Naive thymus-derived CD8-positive, alpha-beta T cell (primary cell): ENCODE data around the gene PSMD13. TPM values are rescaled to one million over a fixed set of nuclear protein-coding genes. Genes with fewer than 3 reads are reported as not detected.
A peak's percentile ranks its signal among the peaks of the same experiment; 100 is the strongest.

ENCODE experiments used
- ATAC-seq, 2 donors: fragments of 150-1000 bp; cut with Tn5 transposase in 1 of 2; sonication (Bioruptor Pico), chemical (Tn5 transposase) in 1 of 2; 1 replicate in 1 of 2; 2 replicates in 1 of 2; pipeline ENCODE4 v1.10.0; 2021; ENCODE audit warnings: mild to moderate bottlenecking in 2 of 2, moderate library complexity in 2 of 2
- POLR2A ChIA-PET: fragments of 350-600 bp; sonication (Branson Sonifier 250); formaldehyde crosslinking; loops from one replicate; lab custom pipeline; 2021; ENCODE audit warnings: antibody characterized with exemption; lab: Charles Lee
- DNase-seq, 10 donors: peaks; one replicate each; pipeline versions ENCODE4 v3.0.0 to v3.0.0-alpha.2; 2020 to 2022
- H3K27ac Mint-ChIP-seq, 10 donors: one replicate each; pipeline ENCODE4 v1.8.0; 2020 to 2022; ENCODE audit warnings: mild to moderate bottlenecking in 10 of 10, mixed read lengths in 10 of 10, moderate library complexity in 4 of 10, inconsistent platforms in 1 of 10
- H3K27me3 Mint-ChIP-seq, 5 donors: one replicate each; pipeline ENCODE4 v1.8.0; 2021 to 2022; ENCODE audit warnings: mixed read lengths in 5 of 5
- H3K36me3 Mint-ChIP-seq, 3 donors: one replicate each; pipeline ENCODE4 v1.8.0; 2020 to 2022; ENCODE audit warnings: mixed read lengths in 3 of 3, mild to moderate bottlenecking in 2 of 3, inconsistent platforms in 1 of 3
- H3K4me1 Mint-ChIP-seq, 4 donors: one replicate each; pipeline ENCODE4 v1.8.0; 2021 to 2022; ENCODE audit warnings: mixed read lengths in 4 of 4
- H3K4me3 Mint-ChIP-seq, 10 donors: one replicate each; pipeline ENCODE4 v1.8.0; 2020 to 2022; ENCODE audit warnings: mild to moderate bottlenecking in 10 of 10, mixed read lengths in 10 of 10, moderate library complexity in 6 of 10, inconsistent platforms in 1 of 10
- H3K9me3 Mint-ChIP-seq, 9 donors: one replicate each; pipeline ENCODE4 v1.8.0; 2020 to 2022; ENCODE audit warnings: mixed read lengths in 9 of 9, mild to moderate bottlenecking in 3 of 9, inconsistent platforms in 1 of 9, moderate library complexity in 1 of 9
- polyA plus RNA-seq, 3 donors: library from polyadenylated mRNA; unstranded; fragments of 300-500 nt; fragmentation: Illumina TruSeq; gene quantifications; one replicate each; pipeline ENCODE4 v1.2.3, GENCODE V29; 2021
- total RNA-seq, 8 experiments: library from RNA in 2 of 8; stranded (reverse) in 2 of 8; gene quantifications; one replicate each; pipeline ENCODE4 v1.2.3 and lab custom pipeline; 2021 to 2026

PSMD13 gene
- total and polyA plus RNA-seq, 5 experiments from 2014 or later: 94.4 to 223 (median 196) TPM

- POLR2A ChIA-PET: interaction anchor here (0.7 to 20.1 kb wide), 7 partner anchors 8 to 157 kb away, joined by 3 to 863 read pairs (median 5); partner anchors contain the start of gene NLRP6
- Mint-ChIP-seq H3K9me3 (no peaks in the 10 kb centered on the region), H3K4me1 (peaks cover 27 to 47% (median 35%) of the 10 kb centered on the region in 4 donors), H3K27ac (peak overlapping the region in 4 of 10 donors; percentile 5 to 52 (median 18)), H3K4me3 (no peak overlapping the region), H3K36me3 (peaks cover 0 to 27% (median 5%) of the 10 kb centered on the region in 3 donors), H3K27me3 (no peaks in the 10 kb centered on the region)
- no peak for ATAC-seq
- peak in 2 of 10 donors; percentile 17 to 61 for DNase-seq
Observed at GRCh38 chr11:293271-293851, 56.6 kb downstream of the PSMD13 start.

- Mint-ChIP-seq H3K9me3 (no peaks in the 10 kb centered on the region), H3K27me3 (no peaks in the 10 kb centered on the region), H3K4me1 (peaks cover 27 to 53% (median 39%) of the 10 kb centered on the region in 4 donors), H3K4me3 (no peak overlapping the region), H3K36me3 (peaks cover 0 to 27% (median 5%) of the 10 kb centered on the region in 3 donors), H3K27ac (peak overlapping the region in 2 of 10 donors; percentile 15 to 52)
- POLR2A ChIA-PET: interaction anchor here (1.0 to 20.1 kb wide), 6 partner anchors 8 to 43 kb away, joined by 3 to 863 read pairs (median 6); partner anchors contain the start of gene NLRP6
- DNase-seq (peak in 2 of 10 donors; percentile 14 to 50), ATAC-seq (no peak)
Observed at GRCh38 chr11:293852-294661, 57.3 kb downstream of the PSMD13 start.

GRCh38 chr11:294780-295179 is 58.0 kb downstream of the PSMD13 start:
- Mint-ChIP-seq H3K27ac (peak overlapping the region in 4 of 10 donors; percentile 35 to 78 (median 64)), H3K36me3 (peaks cover 0 to 27% (median 5%) of the 10 kb centered on the region in 3 donors)

GRCh38 chr11:295351-296170 is 58.8 kb downstream of the PSMD13 start:
- no peak for ATAC-seq
- Mint-ChIP-seq H3K9me3 (no peaks in the 10 kb centered on the region), H3K27ac (peak overlapping the region in 9 of 10 donors; percentile 19 to 83 (median 75)), H3K36me3 (peaks cover 0 to 27% (median 5%) of the 10 kb centered on the region in 3 donors), H3K4me3 (peak overlapping the region in 3 of 10 donors; percentile 44 to 66 (median 59)), H3K4me1 (peaks cover 24 to 51% (median 39%) of the 10 kb centered on the region in 4 donors), H3K27me3 (no peaks in the 10 kb centered on the region)
- POLR2A ChIA-PET: interaction anchor here (0.6 to 20.1 kb wide), 8 partner anchors 8 to 67 kb away, joined by 3 to 863 read pairs (median 4); partner anchors contain the start of gene NLRP6
- peak in 3 of 10 donors; percentile 10 to 47 (median 18) for DNase-seq

More at GRCh38 chr11:294780-295179, 58.0 kb downstream of the PSMD13 start:
- no peak for DNase-seq
- Mint-ChIP-seq H3K4me1 (peaks cover 24 to 50% (median 38%) of the 10 kb centered on the region in 4 donors), H3K27me3 (no peaks in the 10 kb centered on the region), H3K4me3 (no peak overlapping the region), H3K9me3 (no peaks in the 10 kb centered on the region)
- POLR2A ChIA-PET: interaction anchor here (0.6 to 20.1 kb wide), 7 partner anchors 7 to 68 kb away, joined by 3 to 863 read pairs (median 5); partner anchors contain the start of gene NLRP6
- ATAC-seq: no peak

GRCh38 chr11:296171-297050 is 59.6 kb downstream of the PSMD13 start:
- POLR2A ChIA-PET: interaction anchor here (0.7 to 20.1 kb wide), 5 partner anchors 8 to 52 kb away, joined by 3 to 863 read pairs (median 4); partner anchors contain the start of gene NLRP6
- Mint-ChIP-seq H3K9me3 (no peaks in the 10 kb centered on the region), H3K27ac (peak overlapping the region; percentile 22 to 94 (median 79)), H3K36me3 (peaks cover 0 to 21% (median 4%) of the 10 kb centered on the region in 3 donors), H3K27me3 (peaks cover 0 to 2% (median 0%) of the 10 kb centered on the region in 5 donors), H3K4me1 (peaks cover 19 to 50% (median 39%) of the 10 kb centered on the region in 4 donors), H3K4me3 (peak overlapping the region in 3 of 10 donors; percentile 41 to 66 (median 45))
- peak in 3 of 10 donors; percentile 5 to 59 (median 18) for DNase-seq
- ATAC-seq: no peak

- ATAC-seq (peak; percentile 21 to 46), DNase-seq (peak in 4 of 10 donors; percentile 17 to 41 (median 24))
- Mint-ChIP-seq H3K9me3 (no peaks in the 10 kb centered on the region), H3K27me3 (peaks cover 0 to 2% (median 0%) of the 10 kb centered on the region in 5 donors), H3K36me3 (peaks cover 0 to 16% (median 2%) of the 10 kb centered on the region in 3 donors), H3K4me1 (peaks cover 19 to 48% (median 38%) of the 10 kb centered on the region in 4 donors), H3K4me3 (peak overlapping the region in 8 of 10 donors; percentile 12 to 80 (median 62)), H3K27ac (peak overlapping the region; percentile 70 to 94 (median 88))
- POLR2A ChIA-PET: interaction anchor here (1.0 to 11.2 kb wide), 5 partner anchors 8 to 46 kb away, joined by 4 to 122 read pairs (median 11); partner anchors contain the start of gene PGGHG
Observed at GRCh38 chr11:297051-297585, 60.3 kb downstream of the PSMD13 start.

- DNase-seq (peak in 5 of 10 donors; percentile 28 to 72 (median 45)), ATAC-seq (peak; percentile 48 to 52)
- Mint-ChIP-seq H3K9me3 (no peaks in the 10 kb centered on the region), H3K27me3 (peaks cover 0 to 2% (median 0%) of the 10 kb centered on the region in 5 donors), H3K36me3 (peaks cover 0 to 12% (median under 1%) of the 10 kb centered on the region in 3 donors), H3K4me1 (peaks cover 18 to 48% (median 41%) of the 10 kb centered on the region in 4 donors), H3K4me3 (peak overlapping the region in 8 of 10 donors; percentile 12 to 80 (median 67)), H3K27ac (peak overlapping the region; percentile 70 to 94 (median 88))
- POLR2A ChIA-PET: interaction anchor here (0.7 to 11.2 kb wide), 7 partner anchors 8 to 88 kb away, joined by 3 to 122 read pairs (median 7); partner anchors contain the start of gene PGGHG
Observed at GRCh38 chr11:297586-298405, 61.0 kb downstream of the PSMD13 start.

GRCh38 chr11:298406-299065 is 61.8 kb downstream of the PSMD13 start:
- Mint-ChIP-seq H3K9me3 (no peaks in the 10 kb centered on the region), H3K4me3 (peak overlapping the region in 8 of 10 donors; percentile 12 to 71 (median 26)), H3K27me3 (peaks cover 0 to 2% (median 0%) of the 10 kb centered on the region in 5 donors), H3K36me3 (peaks cover 0 to 12% (median 0%) of the 10 kb centered on the region in 3 donors), H3K27ac (peak overlapping the region in 5 of 10 donors; percentile 49 to 91 (median 85)), H3K4me1 (peaks cover 20 to 55% (median 49%) of the 10 kb centered on the region in 4 donors)
- POLR2A ChIA-PET: interaction anchor here (0.6 to 11.2 kb wide), 13 partner anchors 9 to 209 kb away, joined by 3 to 122 read pairs (median 5); partner anchors contain the start of genes IFITM2, PGGHG and RNH1
- peak in 3 of 10 donors; percentile 6 to 58 (median 17) for DNase-seq
- ATAC-seq: peak in 1 of 2 donors; percentile 2
